ENCODE data around the gene CALD1.

DNA sequence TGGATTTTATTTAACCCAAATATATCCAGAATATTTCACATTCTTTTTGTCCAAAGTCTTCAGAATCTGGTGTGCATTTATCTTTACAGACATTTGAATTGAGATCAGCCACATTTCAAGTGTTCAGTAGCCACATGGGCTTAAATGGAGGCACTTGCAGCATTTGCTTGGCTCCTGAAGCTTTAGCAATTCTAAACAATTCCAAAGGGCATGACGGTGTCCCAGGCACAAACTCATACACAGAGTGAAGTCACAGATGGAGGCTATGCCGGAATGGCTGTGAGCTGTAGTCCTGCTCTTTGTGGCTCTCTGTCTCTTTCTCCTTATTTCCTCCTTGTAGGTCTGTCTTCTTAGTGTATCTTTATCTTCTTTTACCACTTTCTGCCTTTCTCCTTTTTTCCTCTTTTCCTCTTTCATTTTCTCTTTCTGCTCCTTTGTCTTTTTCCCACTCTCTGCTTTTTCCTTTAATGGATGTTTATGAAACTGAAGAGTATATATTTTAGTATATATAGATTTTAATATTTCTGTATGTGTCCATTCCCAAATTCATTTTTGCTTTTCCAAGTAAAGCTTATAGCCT, 214.5 kb downstream of the CALD1 start:
- no peak for TF ChIP-seq POLR2A (IDR thresholded peaks at IDR 0.05; ENCODE audit: low read length)
- no peak for TF ChIP-seq GATA1 (IDR thresholded peaks at IDR 0.05; ENCODE audit: low read depth, low read length)
